Effector memory CD8-positive, alpha-beta T cell (primary cell): Measurements from ENCODE around the gene NUP88.
"Not testable (repeated sequence)": the region's sequence is repeated elsewhere in the genome, so short reads cannot be mapped to it uniquely, and the experiment has no call there.

Source experiments
- ATAC-seq: fragments of 150-1000 bp; cut with Tn5 transposase; replicated peaks from 2 replicates; pipeline ENCODE4 v1.10.0; 2021; ENCODE audit warnings: mild to moderate bottlenecking, moderate library complexity
- DNase-seq, 3 experiments: peaks; one replicate each; pipeline ENCODE4 v3.0.0; 2021
- H3K27ac Mint-ChIP-seq, 2 donors: one replicate each; pipeline ENCODE4 v1.8.0; 2022; ENCODE audit warnings: mild to moderate bottlenecking in 2 of 2, mixed read lengths in 2 of 2, moderate library complexity in 2 of 2
- H3K27me3 Mint-ChIP-seq, 2 donors: one replicate each; pipeline ENCODE4 v1.8.0; 2022; ENCODE audit warnings: mixed read lengths in 2 of 2
- H3K36me3 Mint-ChIP-seq: one replicate; pipeline ENCODE4 v1.8.0; 2022; ENCODE audit warnings: mild to moderate bottlenecking, moderate library complexity, mixed read lengths; ENCODE audit not compliant: insufficient read depth
- H3K4me1 Mint-ChIP-seq, 2 donors: one replicate each; pipeline ENCODE4 v1.8.0; 2022; ENCODE audit warnings: low read depth in 2 of 2, mixed read lengths in 2 of 2
- H3K4me3 Mint-ChIP-seq, 2 donors: one replicate each; pipeline ENCODE4 v1.8.0; 2022; ENCODE audit warnings: mild to moderate bottlenecking in 2 of 2, mixed read lengths in 2 of 2, moderate library complexity in 2 of 2
- H3K9me3 Mint-ChIP-seq, 2 donors: one replicate each; pipeline ENCODE4 v1.8.0; 2022; ENCODE audit warnings: mixed read lengths in 2 of 2
- total RNA-seq, 9 experiments: gene quantifications; one replicate each; lab custom pipeline; 2026; lab: John Stamatoyannopoulos, UW

Gene NUP88
- 91.6 to 252 (median 126) reads per million in 9 experiments for total RNA-seq

DNA sequence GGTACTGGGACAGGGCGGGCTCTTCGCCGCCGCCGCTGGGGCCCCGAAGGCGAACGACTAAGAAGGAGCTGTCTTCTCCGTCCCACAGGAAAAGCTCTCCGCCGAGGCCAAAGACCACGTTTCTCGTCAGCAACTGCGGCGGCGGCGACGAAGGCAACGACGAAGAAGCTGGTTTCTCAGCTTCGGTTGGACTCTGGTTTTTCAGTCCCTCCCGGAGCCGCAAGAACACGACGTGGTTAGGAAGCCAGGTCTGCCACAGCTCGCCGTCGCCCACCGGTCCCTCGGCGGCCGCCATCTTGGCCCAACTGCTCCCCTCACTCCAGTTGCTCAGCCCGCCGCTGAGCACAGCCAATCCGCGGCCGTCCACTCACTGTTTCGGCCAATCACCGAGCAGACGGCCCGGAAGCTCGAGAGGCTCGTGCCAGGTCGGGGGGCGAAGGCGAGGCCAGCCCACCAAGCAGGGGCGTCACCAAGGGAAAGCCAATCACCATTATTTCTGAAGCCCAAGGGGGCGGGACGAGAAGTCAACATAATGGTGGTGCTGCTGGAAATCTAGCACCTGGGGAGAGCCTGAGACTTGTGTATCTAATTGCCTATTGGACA, at the start of gene NUP88:
NUP88 (minus strand) TSS at position 307 of the 603 bp plus-strand sequence; CDS start at position 295, 12 bp downstream.
- no peaks in the 10 kb centered on the region for H3K27me3 Mint-ChIP-seq
- H3K9me3 Mint-ChIP-seq, result no peaks in the 10 kb centered on the region
- H3K36me3 Mint-ChIP-seq, result peaks cover 54% of the 10 kb centered on the region
- peak within 1 kb of the TSS; percentile 96 to 97 for H3K4me3 Mint-ChIP-seq
- peak; percentile 86 for ATAC-seq
- DNase-seq, result peak; percentile 93 to 96 (median 94)
- H3K27ac Mint-ChIP-seq, result peak within 1 kb of the TSS; percentile 88 to 95
- H3K4me1 Mint-ChIP-seq, result peaks cover 11 to 21% of the 10 kb centered on the region in 2 donors

DNA sequence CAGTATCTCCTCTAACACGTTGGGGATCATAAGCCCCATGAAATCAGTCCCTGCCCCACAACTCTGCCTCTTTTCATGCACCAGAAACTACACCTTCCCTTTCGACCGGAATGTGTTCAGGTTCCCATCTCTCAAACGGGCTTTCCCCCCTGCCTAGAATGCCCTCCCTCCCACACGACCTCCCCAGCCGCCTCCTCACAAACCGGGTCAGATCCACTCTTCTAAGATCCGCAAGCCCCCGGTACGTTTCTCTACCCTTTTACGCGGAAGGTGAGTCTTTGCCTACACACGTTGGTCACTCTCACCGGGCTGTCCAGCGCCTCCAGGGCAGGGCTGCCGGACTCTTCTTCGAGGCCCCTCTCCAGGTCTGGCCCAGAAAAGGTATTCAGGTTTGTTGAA, 48.6 kb upstream of the NUP88 start:
- Mint-ChIP-seq H3K9me3 (no peaks in the 10 kb centered on the region), H3K27ac (peak overlapping the region; percentile 63 to 70)

DNA sequence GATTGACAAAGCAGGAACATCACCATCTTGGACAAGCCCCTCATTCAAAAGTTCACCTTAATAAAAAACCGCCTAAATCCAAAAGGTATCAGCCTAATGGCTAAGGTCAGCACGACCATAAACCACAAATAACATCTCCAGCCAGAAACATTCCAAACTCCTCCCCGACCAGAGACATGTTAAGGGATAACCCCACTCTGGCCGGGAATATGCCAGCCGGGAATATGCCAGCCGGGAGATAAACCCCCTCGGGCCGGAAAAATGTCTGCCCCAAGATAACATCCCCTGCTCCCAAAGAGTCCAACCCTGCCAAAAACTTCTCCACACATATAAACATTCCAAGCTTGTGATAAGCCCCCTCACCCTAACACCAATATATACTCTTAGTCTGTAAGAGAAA, 48.0 kb upstream of the NUP88 start:
- H3K4me3 Mint-ChIP-seq, result peak overlapping the region; percentile 76 to 79
- no peaks in the 10 kb centered on the region for H3K9me3 Mint-ChIP-seq
- ATAC-seq (no peak), DNase-seq (no peak)
- H3K4me1 Mint-ChIP-seq, result peaks cover 22 to 34% of the 10 kb centered on the region in 2 donors
- H3K27ac Mint-ChIP-seq, result peak overlapping the region; percentile 63 to 70
- peaks cover 6% of the 10 kb centered on the region for H3K36me3 Mint-ChIP-seq
- no peaks in the 10 kb centered on the region for H3K27me3 Mint-ChIP-seq

More for the DNA sequence above, 48.6 kb upstream of the NUP88 start:
- peaks cover 22 to 33% of the 10 kb centered on the region in 2 donors for H3K4me1 Mint-ChIP-seq
- ATAC-seq (peak; percentile 34), DNase-seq (no peak)
- H3K36me3 Mint-ChIP-seq, result peaks cover 3% of the 10 kb centered on the region
- H3K4me3 Mint-ChIP-seq, result peak overlapping the region; percentile 76 to 79
- H3K27me3 Mint-ChIP-seq, result no peaks in the 10 kb centered on the region

DNA sequence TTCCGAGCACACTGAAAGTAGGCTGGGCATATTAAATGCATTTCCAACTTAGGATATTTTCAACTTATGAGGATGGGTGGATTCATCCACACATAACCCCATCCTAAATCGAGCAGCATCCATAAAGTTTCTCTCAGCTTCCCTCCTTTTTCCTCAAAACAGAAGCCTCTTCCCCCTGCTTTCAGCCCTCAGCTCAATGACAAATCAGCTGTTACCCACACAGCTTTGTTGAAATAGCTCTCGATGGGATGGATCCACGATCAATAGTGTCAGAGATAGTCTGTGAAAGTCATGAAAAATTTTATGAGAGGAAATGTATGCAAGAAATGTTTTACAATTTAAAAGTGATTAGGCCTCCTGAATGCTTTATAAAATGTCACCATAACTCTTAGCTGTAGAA, 46.8 kb upstream of the NUP88 start:
- Mint-ChIP-seq H3K9me3 (no peaks in the 10 kb centered on the region), H3K4me1 (peaks cover 22 to 34% of the 10 kb centered on the region in 2 donors), H3K4me3 (no peak overlapping the region), H3K27ac (peak overlapping the region in 1 of 2 donors; percentile 63), H3K36me3 (peaks cover 16% of the 10 kb centered on the region), H3K27me3 (no peaks in the 10 kb centered on the region)
- ATAC-seq, result no peak
- no peak for DNase-seq

DNA sequence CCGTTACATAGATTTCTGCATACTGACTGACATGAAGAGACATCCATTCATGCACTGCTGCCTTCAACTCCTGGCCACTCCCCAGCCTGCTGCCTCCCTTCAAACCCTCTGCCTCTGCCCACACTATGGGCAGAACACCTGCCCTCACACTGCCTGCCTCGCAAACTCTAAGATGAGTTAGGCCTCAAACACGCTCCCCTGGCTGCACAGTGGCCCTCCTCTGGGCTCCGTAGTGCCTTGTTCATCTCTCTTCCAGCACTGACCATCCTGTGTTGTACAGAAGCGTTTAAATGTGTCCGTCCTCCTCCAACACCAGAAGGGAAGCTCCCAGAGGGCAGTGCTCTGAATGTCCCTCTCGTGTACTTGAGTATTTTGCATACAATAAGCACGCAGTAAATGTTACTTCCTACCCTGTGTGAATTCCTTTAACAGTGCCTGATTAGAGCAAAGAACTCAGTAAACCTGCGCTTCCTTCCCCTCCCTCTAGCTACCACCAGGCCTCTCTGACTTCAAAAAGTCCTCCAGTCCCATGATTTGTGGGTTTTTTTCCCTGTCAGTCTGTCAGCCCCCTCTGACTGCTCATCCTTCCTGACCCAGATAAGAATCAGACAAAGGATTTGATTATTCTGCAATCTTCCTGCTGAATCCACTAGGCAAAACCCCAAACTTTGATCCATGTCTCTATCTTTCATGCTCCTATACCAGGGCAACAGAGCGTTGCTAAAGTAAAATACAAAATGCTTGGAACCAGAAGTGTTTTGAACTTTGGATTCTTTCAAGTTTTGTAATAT, 45.5 kb upstream of the NUP88 start:
- Mint-ChIP-seq H3K27me3 (no peaks in the 10 kb centered on the region), H3K4me3 (no peak overlapping the region), H3K9me3 (no peaks in the 10 kb centered on the region), H3K27ac (peak overlapping the region in 1 of 2 donors; percentile 10), H3K36me3 (peaks cover 30% of the 10 kb centered on the region), H3K4me1 (peaks cover 22 to 34% of the 10 kb centered on the region in 2 donors)
- ATAC-seq (no peak), DNase-seq (no peak)

DNA sequence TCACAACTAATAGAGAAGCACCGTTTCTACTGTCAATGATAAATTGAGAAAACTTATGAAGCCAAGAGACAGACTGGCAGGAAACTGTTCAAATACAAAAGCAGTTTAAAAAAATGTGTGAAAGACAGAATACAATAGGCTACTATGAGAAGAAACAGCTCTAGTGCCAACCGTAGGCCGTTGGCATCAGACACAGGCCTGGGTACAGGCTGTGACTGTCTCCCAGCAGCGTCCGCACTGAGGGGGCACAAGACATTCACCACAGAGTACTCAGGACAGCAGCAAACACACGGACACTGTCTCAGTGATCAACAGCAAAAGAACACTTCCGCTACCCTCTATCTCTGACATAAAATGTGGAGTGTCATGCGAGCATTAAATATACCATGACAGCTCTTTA, 27.3 kb upstream of the NUP88 start:
- no peak for ATAC-seq
- Mint-ChIP-seq H3K4me1 (no peaks in the 10 kb centered on the region), H3K36me3 (peaks cover 21% of the 10 kb centered on the region)

DNA sequence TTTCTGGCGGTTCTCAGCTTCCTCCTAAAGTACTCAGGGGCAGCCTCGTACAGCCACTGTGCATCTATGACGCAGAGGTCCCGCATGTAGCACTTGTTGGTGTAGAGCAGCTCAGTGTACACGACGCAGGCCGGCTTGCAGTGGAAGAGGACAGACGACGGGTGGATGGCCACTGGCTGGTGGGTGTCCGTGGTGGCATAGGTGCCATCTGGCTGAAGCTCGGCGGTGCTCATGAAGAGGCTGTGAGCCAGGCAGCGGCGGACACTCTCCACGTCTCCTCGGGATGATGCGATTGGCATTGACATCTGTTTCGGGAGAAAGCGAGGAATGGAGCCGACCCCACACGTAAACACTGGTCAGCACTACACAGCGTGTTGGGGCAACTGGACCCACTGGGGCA, 24.7 kb upstream of the NUP88 start:
- Mint-ChIP-seq H3K4me3 (no peak overlapping the region), H3K36me3 (peaks cover 16% of the 10 kb centered on the region)

More for the DNA sequence above, 27.3 kb upstream of the NUP88 start:
- Mint-ChIP-seq H3K4me3 (no peak overlapping the region), H3K27me3 (no peaks in the 10 kb centered on the region), H3K9me3 (no peaks in the 10 kb centered on the region), H3K27ac (no peak overlapping the region)
- no peak for DNase-seq

DNA sequence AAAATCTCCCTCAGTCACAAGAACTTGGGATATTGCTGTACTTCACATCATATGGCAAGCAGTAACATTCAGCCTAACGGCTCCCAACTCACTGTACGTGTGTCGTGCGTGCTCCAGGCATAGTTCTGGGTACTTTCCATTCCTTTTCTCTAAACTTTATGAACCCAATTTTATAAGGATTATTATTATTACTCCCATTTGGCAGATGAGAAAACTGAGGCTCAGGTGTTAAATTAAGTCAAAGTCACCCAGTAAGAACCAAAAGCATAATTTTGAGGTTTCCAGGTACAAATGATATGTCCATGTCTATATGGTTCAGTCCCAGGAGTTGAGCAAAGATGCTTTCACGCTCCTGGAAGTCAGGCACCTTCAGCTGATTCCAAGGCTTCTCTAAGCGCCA, 24.3 kb upstream of the NUP88 start:
- H3K4me1 Mint-ChIP-seq, result peaks cover 5 to 7% of the 10 kb centered on the region in 2 donors
- H3K4me3 Mint-ChIP-seq, result no peak overlapping the region
- no peaks in the 10 kb centered on the region for H3K27me3 Mint-ChIP-seq
- no peak for ATAC-seq
- peaks cover 16% of the 10 kb centered on the region for H3K36me3 Mint-ChIP-seq
- no peaks in the 10 kb centered on the region for H3K9me3 Mint-ChIP-seq
- H3K27ac Mint-ChIP-seq, result no peak overlapping the region
- DNase-seq, result no peak

More for the DNA sequence above, 24.7 kb upstream of the NUP88 start:
- DNase-seq, result no peak
- no peak for ATAC-seq
- H3K27ac Mint-ChIP-seq, result no peak overlapping the region
- no peaks in the 10 kb centered on the region for H3K9me3 Mint-ChIP-seq
- H3K4me1 Mint-ChIP-seq, result peaks cover 5 to 6% of the 10 kb centered on the region in 2 donors
- no peaks in the 10 kb centered on the region for H3K27me3 Mint-ChIP-seq

DNA sequence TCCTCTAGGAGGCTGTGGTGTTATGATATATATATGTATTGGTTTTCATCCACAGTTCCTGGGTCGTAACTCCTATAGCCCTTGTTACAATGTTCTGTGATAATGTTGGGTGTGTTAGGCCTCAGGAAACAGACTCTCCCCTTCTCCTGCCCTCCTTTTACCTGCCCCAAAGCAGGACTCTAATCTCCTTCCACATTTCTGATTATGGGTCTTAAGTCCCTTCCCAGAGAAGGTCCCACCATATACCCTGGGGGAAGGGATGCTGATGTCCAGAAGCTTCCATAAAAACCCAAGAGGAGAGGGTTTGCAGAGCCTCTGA, 19.9 kb upstream of the NUP88 start:
- Mint-ChIP-seq H3K36me3 (peaks cover 35% of the 10 kb centered on the region), H3K4me1 (peaks cover 17 to 19% of the 10 kb centered on the region in 2 donors), H3K27ac (peak overlapping the region; percentile 89 to 93), H3K4me3 (peak overlapping the region; percentile 80 to 84), H3K27me3 (no peaks in the 10 kb centered on the region), H3K9me3 (no peaks in the 10 kb centered on the region)
- DNase-seq (no peak), ATAC-seq (no peak)

DNA sequence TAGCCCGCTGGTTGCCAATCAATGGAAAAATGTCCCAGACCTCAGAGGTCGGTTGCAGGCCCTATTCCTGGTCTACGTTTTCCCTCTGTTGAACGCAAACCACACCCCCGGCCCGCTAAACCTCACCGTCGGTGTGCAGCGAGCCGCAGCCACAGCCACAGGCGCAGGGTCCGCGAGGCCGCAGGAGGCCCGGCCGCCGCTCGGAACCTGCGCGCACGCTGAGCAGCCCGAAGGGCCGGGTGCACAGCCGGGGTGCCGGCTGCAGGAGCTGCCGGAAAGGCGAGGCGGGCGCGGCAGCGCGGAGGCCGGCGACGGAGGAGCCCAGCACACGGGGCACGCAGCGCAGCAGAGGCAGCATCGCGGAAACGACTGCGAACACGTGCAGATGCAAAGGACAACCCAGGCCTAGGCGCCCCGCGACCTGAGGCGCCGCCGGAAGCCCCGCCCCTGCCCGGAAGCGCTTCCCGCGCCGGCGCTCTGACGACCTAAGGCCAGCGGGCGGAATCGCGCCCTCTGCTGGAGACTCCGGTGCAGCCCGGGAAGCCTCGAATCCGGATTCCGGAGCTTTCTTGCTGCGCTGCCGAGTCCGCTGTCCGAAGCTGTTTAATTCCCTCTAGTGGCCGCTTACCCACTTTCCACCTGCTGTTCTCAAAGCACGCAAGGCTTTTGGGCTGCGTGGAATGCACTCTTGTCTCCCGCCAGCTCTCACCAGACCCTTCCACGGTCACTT, 19.4 kb upstream of the NUP88 start, which contains the start of gene C1QBP:
C1QBP (minus strand) TSS at position 440 of the 730 bp plus-strand sequence; CDS start at position 358, 82 bp downstream.
- DNase-seq (peak; percentile 93 to 95 (median 95)), ATAC-seq (peak; percentile 84)
- Mint-ChIP-seq H3K9me3 (no peaks in the 10 kb centered on the region), H3K27me3 (no peaks in the 10 kb centered on the region), H3K4me1 (peaks cover 17 to 19% of the 10 kb centered on the region in 2 donors), H3K27ac (peak within 1 kb of the TSS; percentile 89 to 93), H3K4me3 (peak within 1 kb of the TSS; percentile 80 to 84), H3K36me3 (peaks cover 40% of the 10 kb centered on the region)

DNA sequence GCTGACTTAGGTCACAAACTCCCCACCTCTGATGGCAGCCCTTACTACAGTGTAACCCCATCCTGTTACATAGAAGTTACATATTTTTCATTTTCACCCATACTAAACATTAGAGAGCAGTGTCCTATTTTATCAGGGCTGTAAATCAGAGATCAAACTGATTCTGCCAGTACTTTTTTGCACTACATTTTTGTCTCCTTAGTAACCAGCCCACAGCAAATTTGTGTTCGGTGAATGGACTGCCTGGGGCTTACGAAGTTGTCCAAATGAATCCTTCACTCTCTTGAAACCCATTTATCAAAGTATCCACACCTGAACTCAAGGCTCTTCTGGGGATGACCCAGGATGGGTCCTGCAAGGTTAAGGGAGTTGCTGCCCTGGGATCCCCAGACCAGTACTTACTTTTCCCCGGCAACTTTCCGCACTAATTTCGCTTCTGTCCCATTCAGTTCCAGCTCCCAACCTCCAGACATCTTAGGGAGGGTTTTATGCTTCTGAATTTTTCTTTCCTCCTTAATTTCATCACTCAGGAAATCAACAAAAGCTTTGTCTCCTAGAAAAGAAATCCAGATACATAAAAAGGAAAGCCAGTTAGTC, 18.4 kb upstream of the NUP88 start:
- peaks cover 17 to 19% of the 10 kb centered on the region in 2 donors for H3K4me1 Mint-ChIP-seq
- H3K36me3 Mint-ChIP-seq, result peaks cover 44% of the 10 kb centered on the region
- no peak for DNase-seq
- H3K4me3 Mint-ChIP-seq, result peak overlapping the region; percentile 80 to 84
- peak overlapping the region; percentile 89 to 93 for H3K27ac Mint-ChIP-seq
- no peak for ATAC-seq
- H3K9me3 Mint-ChIP-seq, result no peaks in the 10 kb centered on the region
- H3K27me3 Mint-ChIP-seq, result no peaks in the 10 kb centered on the region

DNA sequence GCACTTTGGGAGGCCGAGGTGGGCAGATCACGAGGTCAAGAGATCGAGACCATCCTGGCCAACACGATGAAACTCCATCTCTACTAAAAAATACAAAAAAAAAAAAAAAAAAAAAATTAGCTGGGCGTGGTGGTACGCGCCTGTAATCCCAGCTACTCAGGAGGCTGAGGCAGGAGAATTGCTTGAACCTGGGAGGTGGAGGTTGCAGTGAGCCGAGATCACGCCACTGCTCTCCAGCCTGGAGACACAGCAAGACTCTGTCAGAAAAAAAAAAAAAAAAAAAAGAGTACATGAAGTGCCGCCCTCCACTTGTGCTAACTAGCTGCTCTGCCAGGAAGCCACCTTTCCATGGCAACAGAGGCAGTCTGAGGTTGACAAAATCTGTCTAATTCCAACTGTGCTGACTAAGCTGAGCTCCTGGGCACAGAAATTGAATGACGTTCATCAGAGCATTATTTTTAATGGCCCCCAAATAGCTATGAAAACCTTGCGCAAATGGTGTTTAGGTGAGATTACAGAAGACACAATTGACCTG, 16.4 kb upstream of the NUP88 start:
- H3K27me3 Mint-ChIP-seq, H3K9me3 Mint-ChIP-seq, ATAC-seq, H3K4me3 Mint-ChIP-seq, DNase-seq: not testable (repeated sequence)
- H3K36me3 Mint-ChIP-seq, result peaks cover 61% of the 10 kb centered on the region
- peak overlapping the region in 1 of 2 donors; percentile 20 for H3K27ac Mint-ChIP-seq
- H3K4me1 Mint-ChIP-seq, result peaks cover 19 to 20% of the 10 kb centered on the region in 2 donors

DNA sequence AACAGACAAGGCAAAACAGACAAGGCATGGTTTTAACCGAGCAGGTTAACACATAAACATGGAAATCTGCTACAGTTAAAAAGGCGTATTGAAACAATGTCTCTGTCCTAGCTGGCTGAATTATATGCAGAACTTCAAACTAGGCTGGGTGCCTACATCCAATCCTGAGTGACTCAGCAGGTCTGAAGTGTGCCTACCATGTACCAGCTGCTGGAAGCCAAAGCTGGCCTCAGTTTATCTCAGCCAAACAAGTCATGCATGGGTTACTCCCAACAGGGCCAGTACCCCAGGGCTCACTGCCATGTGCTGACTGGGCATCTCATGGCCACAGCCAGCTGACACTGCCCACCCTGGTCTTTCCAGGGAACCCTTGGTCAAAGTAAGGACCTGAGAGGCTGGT, 15.5 kb upstream of the NUP88 start:
- ATAC-seq, result no peak
- no peak overlapping the region for H3K27ac Mint-ChIP-seq
- H3K4me3 Mint-ChIP-seq, result no peak overlapping the region
- H3K27me3 Mint-ChIP-seq, result no peaks in the 10 kb centered on the region
- DNase-seq, result no peak
- peaks cover 66% of the 10 kb centered on the region for H3K36me3 Mint-ChIP-seq
- peaks cover 20 to 21% of the 10 kb centered on the region in 2 donors for H3K4me1 Mint-ChIP-seq
- no peaks in the 10 kb centered on the region for H3K9me3 Mint-ChIP-seq
